Peyer's patch (tissue), 4 donors: ENCODE measurements around the gene ACADS.

Experiments
- POLR2A ChIP-seq, 2 donors: fragments of 450-650 bp; IDR thresholded peaks; one replicate each; pipeline ENCODE4 v1.5.1; 2017; ENCODE audit warnings: antibody characterized with exemption in 2 of 2, mild to moderate bottlenecking in 2 of 2, moderate library complexity in 2 of 2
- TF ChIP-seq, protein P1 (sequence below), 6 experiments: fragments of 450-650 bp in 4 of 6; fragments of 200-600 bp in 2 of 6; sonication (generic) in 1 of 6; IDR thresholded peaks; one replicate each; pipeline ENCODE4 v1.5.1; 2017 to 2019; ENCODE audit warnings: antibody characterized with exemption in 6 of 6, mild to moderate bottlenecking in 3 of 6, moderate library complexity in 1 of 6

DNA sequence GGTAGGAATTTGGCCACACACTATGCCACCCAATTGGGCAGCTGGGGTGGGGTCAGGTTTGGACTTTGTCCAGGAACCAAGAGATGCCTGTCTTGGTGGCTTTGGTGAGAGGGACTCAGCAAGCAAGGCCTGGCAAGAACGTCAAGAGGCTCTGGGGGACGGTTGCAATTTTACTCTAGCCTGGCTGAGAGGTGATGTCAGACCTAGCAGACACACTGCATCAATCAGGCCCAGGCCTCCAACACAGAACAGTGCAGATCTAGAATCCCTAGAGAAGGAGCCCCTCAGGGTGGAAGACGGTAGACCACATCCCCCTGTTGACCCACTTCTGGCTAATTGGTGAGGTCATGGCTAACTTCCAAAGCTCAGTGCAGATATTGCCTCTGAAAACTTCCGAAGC lies 17.0 kb upstream of the ACADS start:
- TF ChIP-seq, protein P1, sequence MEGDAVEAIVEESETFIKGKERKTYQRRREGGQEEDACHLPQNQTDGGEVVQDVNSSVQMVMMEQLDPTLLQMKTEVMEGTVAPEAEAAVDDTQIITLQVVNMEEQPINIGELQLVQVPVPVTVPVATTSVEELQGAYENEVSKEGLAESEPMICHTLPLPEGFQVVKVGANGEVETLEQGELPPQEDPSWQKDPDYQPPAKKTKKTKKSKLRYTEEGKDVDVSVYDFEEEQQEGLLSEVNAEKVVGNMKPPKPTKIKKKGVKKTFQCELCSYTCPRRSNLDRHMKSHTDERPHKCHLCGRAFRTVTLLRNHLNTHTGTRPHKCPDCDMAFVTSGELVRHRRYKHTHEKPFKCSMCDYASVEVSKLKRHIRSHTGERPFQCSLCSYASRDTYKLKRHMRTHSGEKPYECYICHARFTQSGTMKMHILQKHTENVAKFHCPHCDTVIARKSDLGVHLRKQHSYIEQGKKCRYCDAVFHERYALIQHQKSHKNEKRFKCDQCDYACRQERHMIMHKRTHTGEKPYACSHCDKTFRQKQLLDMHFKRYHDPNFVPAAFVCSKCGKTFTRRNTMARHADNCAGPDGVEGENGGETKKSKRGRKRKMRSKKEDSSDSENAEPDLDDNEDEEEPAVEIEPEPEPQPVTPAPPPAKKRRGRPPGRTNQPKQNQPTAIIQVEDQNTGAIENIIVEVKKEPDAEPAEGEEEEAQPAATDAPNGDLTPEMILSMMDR (IDR thresholded peaks at IDR 0.05) = no peak
- no peak for TF ChIP-seq POLR2A (IDR thresholded peaks at IDR 0.05)
